Ishikawa (cell line): Measurements from ENCODE around the gene RNF220.

ENCODE experiments used
- CEBPB ChIP-seq: IDR thresholded peaks from 2 replicates; pipeline ENCODE4 v1.6.1; 2012
- CREB1 ChIP-seq: IDR thresholded peaks from 2 replicates; pipeline ENCODE4 v1.6.1; 2012; ENCODE audit warnings: low read depth
- EP300 ChIP-seq: IDR thresholded peaks from 2 replicates; pipeline ENCODE4 v1.6.1; 2012; ENCODE audit warnings: borderline replicate concordance
- FOXM1 ChIP-seq: IDR thresholded peaks from 2 replicates; pipeline ENCODE4 v1.6.1; 2012; ENCODE audit warnings: low read depth, borderline replicate concordance
- NFIC ChIP-seq: IDR thresholded peaks from 2 replicates; pipeline ENCODE4 v1.6.1; 2012
- RAD21 ChIP-seq: IDR thresholded peaks from 2 replicates; pipeline ENCODE4 v1.6.1; 2012; ENCODE audit warnings: low read depth
- TAF1 ChIP-seq: IDR thresholded peaks from 2 replicates; pipeline ENCODE4 v1.6.1; 2012; ENCODE audit warnings: low read depth, mild to moderate bottlenecking
- TF ChIP-seq, protein P1 (sequence below): IDR thresholded peaks from 2 replicates; pipeline ENCODE4 v1.6.1; 2012; ENCODE audit warnings: low read depth, mild to moderate bottlenecking
- TF ChIP-seq, protein P2 (sequence below): IDR thresholded peaks from 2 replicates; pipeline ENCODE4 v1.6.1; 2012

DNA sequence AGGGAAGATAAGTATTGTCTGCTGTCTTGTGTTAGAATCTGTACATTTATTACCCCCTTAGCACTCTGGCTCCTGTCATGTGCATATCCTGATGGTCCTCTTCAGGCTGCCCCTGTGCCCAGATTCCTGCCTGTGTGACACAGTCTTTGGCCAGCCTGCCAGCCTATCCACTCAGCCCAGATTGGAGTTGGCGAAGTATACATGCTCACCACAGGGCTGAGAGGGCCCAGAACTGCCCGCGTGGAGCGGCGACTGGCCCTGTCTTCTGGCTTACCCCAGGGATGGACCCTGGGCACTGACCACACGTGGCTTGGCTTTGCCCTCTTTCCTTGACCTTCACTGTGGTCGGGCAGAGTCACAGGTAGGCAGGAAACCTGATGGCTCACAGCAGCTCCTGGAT, 11.4 kb downstream of the RNF220 start:
- no peak for TF ChIP-seq TAF1
- TF ChIP-seq EP300 = no peak
- TF ChIP-seq, protein P1, sequence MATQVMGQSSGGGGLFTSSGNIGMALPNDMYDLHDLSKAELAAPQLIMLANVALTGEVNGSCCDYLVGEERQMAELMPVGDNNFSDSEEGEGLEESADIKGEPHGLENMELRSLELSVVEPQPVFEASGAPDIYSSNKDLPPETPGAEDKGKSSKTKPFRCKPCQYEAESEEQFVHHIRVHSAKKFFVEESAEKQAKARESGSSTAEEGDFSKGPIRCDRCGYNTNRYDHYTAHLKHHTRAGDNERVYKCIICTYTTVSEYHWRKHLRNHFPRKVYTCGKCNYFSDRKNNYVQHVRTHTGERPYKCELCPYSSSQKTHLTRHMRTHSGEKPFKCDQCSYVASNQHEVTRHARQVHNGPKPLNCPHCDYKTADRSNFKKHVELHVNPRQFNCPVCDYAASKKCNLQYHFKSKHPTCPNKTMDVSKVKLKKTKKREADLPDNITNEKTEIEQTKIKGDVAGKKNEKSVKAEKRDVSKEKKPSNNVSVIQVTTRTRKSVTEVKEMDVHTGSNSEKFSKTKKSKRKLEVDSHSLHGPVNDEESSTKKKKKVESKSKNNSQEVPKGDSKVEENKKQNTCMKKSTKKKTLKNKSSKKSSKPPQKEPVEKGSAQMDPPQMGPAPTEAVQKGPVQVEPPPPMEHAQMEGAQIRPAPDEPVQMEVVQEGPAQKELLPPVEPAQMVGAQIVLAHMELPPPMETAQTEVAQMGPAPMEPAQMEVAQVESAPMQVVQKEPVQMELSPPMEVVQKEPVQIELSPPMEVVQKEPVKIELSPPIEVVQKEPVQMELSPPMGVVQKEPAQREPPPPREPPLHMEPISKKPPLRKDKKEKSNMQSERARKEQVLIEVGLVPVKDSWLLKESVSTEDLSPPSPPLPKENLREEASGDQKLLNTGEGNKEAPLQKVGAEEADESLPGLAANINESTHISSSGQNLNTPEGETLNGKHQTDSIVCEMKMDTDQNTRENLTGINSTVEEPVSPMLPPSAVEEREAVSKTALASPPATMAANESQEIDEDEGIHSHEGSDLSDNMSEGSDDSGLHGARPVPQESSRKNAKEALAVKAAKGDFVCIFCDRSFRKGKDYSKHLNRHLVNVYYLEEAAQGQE = no peak
- TF ChIP-seq FOXM1 = no peak
- no peak for TF ChIP-seq CEBPB
- no peak for TF ChIP-seq CREB1
- TF ChIP-seq, protein P2, sequence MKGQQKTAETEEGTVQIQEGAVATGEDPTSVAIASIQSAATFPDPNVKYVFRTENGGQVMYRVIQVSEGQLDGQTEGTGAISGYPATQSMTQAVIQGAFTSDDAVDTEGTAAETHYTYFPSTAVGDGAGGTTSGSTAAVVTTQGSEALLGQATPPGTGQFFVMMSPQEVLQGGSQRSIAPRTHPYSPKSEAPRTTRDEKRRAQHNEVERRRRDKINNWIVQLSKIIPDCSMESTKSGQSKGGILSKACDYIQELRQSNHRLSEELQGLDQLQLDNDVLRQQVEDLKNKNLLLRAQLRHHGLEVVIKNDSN = no peak
- TF ChIP-seq NFIC = no peak
- TF ChIP-seq RAD21 = no peak
